HG03060 (cell line): ENCODE results near the gene MAP3K4.

Source experiments
- ATAC-seq: cut with Tn5 transposase; IDR thresholded peaks from one replicate; pipeline ENCODE4 v1.9.1; 2021; ENCODE audit warnings: low read depth, moderate number of reproducible peaks; ENCODE audit not compliant: unreplicated experiment

MAP3K4 gene

DNA sequence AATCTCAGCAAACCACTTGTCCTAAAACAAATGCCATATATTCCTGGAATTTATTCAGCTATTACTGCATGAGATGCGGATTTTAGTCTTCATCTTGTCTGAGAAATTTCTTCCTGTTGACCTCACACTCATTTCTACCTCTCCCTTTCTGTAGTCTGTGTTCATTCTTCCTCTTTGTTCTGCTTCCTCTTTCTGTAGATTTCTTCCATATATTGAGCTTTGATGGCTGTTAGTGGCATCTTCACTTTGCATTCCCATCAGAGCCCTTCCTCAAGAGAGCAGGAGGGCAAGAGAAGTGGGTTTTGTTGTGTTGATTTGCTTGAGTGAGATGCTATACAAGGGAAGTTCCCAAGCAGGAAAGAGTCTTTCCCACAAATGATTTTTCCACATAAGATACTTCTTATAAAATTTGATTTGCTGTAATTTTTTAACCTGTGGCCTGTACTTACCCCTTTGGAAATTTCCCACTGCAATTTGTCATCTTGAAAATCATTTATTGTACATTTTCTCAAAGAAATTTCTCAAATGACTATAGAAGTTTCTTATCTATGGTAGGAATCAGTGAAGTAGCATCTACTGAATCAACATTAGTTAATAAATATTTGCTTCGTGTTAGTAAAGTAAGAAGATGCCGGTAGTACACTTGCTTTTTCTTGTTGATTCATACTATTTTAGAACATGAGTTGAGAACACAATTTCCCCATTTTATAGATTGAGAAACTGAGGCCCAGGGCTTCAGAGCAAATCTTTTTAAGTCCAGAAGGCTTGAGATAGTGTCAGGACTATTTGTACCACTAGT, 43.8 kb downstream of the MAP3K4 start:
- no peak for ATAC-seq

DNA sequence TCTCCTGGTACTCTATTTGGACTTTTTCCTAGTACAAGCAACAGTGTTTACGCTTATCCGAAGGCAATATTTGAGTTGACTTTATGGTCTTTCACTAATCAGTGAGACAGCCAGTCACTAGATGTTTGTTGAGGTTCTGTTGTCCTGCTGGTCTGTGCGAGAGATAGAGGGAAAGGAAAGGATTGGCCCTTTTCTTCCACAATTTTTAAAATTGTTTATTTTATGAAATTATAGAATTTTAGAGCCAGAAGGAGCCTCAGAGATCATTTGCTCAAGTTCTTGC, 44.4 kb downstream of the MAP3K4 start:
- no peak for ATAC-seq

DNA sequence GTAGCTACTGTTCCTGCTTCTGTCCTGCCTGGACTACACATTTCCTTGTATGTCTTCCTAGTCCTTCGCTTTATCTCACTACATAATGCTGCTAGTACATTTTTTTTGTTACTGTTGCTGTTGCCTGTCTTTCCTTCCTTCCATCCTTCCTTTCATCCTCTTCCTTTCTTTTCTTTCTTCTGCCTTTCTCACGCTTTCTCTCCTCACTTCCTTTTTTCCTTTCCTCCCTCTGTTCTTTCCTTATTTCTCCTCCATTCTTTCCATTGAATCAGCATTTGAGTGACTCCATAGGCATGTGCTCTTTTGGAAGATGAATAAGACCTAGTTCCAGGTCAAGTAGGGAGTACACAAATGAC, 46.3 kb downstream of the MAP3K4 start:
- ATAC-seq = no peak

DNA sequence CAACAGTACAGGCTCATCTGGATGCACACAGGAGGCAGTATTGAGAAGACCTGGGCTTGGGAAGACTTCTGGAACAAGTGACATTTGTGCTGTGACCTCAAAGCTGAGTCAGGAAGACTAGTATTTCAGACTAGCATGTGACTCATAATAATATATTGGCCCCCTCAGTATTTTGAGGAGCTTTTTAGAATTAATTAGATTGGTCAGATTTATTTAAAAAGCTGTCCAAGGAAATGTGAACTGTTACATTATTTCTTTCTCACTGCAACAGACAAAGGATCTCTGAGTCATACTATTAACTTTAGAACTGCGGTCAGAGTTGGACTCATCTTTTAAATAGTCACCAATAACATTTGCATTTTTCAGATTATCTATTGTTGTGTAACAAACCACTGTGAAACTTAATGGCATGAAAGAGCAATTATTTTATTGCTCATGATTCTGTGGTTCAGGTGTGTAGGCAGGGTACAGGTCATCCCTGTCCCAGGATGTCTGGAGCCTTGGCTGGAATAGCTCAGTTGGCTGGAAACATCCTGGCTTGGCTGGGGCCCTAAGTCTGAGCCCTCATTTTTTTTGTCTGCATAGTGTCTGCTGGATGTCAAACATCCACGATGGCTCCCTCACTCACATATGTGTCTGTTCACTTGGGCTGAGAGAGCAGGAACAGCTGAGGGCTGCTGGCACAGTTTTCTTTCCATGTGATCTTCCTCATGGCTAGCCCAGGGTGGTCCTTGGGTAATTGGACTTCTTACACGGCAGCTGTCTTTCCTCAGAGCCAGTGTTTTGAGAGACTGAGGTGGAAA, 46.9 kb downstream of the MAP3K4 start:
- ATAC-seq = peak; percentile 93

DNA sequence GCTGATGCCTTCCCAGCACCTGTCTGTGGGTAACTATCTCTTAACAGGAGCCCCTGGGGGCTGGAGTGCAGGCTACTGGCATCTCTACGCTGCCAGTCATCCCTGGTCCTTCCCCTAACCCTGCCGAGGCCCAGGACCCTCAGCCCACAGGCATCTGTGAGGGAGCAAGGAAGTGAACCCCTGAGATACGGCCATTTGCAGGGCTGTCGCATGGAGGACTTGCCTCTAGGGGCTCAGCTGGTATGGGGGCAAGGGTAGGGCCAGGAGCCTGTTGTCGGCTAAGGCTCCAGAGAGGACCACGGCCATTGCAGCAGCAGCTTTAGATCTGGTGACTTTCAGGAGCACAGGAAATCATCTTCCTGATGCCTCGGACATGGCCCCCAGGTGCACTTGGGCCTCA, 49.7 kb downstream of the MAP3K4 start:
- no peak for ATAC-seq

DNA sequence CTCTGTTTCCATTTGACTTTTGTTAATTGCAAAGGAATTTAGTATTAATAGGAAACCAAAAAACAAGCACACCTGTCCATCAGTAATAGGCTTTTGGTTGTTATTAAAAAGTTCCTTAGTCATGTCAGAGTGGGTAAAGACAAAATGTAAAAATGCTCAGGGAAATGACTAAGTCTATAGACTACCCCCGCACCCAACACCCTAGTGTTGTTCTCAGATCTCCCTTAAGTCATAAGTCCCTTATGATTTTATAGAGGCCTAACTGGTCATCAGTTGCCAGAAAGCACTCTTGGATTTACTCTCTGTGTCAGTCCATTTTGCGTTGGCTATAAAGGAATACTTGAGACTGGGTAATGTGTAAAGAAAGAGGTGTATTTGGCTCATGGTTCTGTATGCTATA, 52.8 kb downstream of the MAP3K4 start:
- no peak for ATAC-seq

DNA sequence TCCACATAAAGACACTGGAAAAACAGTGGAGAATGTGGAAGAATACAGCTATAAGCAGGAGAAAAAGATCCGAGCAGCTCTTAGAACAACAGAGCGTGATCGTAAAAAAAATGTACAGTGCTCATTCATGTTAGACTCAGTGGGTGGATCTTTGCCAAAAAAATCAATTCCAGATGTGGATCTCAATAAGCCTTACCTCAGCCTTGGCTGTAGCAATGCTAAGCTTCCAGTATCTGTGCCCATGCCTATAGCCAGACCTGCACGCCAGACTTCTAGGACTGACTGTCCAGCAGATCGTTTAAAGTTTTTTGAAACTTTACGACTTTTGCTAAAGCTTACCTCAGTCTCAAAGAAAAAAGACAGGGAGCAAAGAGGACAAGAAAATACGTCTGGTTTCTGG, 57.1 kb downstream of the MAP3K4 start:
- no peak for ATAC-seq

DNA sequence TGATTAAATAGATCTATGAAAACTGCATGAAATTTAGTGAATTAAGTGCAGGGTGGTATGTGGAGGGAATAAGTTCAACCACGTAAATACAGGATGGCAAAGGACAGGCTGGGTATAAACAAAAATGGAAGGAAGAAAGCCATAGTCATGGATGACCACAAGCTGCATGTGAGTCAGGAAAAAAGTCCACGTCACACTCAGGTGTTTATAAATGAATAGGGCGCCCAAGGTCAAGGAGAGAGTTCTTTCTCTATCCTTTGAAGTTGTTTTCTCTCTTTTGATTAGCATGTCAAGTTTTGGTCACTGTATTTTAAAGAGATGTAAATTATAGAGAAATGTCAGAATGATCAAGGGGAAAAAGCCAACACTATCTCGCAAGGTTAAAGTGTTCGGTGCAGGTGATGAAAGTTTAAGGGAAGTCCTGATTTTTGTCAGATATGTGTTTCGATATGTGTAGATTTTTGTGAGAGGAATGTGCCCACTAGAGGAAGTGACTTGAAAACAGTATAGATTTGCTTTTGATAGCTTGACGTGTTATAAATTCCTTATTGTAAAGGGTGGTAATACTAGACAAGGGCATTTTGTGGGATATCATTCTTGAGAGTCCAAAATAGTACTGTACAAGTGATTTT, 58.7 kb downstream of the MAP3K4 start:
- peak; percentile 73 for ATAC-seq

DNA sequence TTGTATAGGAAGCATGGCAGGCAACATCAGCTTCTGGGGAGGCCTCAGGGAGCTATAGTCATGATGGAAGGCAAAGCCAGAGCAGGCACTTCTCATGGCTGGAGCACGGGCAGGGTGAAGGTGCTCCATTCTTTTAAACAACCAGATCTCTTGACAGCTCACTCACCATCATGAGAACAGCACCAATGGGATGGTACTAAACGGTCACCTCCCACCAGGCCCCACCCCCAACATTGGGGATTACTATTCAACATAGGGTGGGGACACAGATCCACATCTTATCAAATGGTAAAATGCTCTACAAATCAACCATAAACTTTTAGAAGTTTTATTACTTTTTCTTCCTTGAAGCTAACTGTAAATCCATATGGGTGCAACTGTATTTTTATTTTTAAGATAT, 61.5 kb downstream of the MAP3K4 start:
- no peak for ATAC-seq

DNA sequence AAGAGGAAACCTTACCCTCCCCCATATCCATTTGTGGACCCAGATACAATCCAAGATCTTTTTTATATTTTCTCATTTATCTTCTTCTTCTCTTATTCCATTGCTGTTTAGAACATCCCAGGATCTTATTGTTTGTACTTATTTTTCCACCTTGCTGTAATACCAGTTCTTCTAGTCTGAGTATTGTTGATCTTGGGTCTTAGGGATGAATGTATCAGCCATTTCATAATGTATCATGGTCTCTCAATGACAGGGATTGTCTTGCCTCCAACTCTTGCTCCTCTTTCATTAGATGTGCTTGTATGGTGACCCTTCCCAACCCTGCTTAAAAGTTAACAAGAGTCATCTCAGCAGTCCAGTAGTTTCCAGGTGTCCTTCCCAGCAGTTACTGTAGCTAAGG, 63.3 kb downstream of the MAP3K4 start:
- ATAC-seq = no peak

DNA sequence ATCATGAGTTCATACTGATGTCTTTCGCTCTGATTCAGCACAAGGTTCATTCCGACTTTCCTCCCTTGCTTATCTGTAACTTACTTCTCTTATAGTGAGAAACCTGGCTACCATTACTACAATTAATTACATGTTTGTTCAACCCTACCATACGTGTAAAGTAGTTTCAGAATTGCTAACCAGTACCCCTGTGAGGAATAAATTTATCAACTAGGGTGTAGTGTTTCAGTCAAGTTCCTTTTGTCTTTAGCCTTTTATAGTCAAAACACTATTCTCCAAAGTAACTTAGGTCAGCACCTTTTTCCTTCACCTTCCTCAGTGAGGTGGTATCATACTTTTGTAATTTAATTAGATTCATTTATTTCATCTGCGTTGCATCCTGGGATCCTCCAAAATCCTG, 64.9 kb downstream of the MAP3K4 start:
- peak; percentile 37 for ATAC-seq

DNA sequence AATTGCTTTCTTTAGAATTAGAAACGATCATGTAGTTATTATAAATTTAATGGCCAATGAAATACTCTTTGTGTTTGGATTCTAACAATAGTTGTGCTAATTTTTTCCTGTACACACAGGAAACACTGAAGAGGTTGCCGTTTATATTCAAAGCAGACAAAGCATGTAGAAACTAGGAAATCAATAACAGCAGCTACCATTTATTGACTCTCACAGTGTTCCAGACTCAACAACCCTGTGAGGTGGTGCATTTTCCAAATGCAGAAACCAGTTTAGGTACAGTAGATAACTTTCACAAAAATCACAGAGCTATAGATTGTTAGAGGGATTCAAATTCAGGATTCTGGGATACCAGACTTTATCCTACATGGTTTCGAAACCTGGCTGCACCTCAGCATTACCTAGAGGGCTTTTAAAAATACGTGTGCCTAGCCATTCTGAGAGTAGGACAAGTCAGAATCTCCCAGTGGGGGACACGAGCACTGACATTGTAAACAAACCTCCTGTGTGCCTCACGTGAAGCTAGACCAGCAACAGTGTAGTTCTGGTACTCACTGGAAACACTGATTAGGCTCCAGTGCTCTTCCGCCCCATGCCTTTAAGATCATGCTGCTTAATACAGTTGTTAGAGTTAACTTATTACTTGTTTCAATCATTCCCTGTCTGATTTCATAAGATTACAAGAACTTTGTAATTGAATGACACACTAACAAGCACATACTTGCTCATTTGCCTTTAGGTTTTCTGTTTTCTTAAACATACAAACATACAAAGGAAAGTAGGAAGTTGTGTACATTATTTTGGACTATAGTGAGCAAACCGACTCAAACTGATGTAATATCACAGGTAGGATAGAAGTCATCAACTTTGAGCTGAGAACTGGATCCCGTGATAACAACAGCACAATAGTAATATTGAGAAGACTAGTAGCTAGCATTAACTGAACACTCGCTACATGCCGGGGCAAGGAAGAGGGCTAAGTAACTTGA, 65.8 kb downstream of the MAP3K4 start:
- no peak for ATAC-seq

DNA sequence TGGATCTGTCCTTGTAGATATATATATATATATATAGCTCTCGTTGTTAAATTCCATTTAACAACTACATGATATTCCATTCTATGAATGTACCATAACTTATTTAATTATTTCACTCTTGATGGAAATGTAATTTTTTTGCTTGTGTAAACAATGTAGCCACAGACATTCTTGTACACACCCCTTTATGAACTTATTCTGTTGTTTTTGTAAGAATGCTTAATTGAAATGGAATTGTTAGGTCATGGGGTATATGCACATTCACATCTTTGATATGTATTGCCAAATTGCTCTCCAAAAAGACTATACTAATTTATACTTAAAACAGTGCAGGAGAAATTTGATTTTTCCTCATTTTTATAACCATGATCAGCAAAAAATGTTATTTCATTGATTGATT, 67.2 kb downstream of the MAP3K4 start:
- no peak for ATAC-seq

DNA sequence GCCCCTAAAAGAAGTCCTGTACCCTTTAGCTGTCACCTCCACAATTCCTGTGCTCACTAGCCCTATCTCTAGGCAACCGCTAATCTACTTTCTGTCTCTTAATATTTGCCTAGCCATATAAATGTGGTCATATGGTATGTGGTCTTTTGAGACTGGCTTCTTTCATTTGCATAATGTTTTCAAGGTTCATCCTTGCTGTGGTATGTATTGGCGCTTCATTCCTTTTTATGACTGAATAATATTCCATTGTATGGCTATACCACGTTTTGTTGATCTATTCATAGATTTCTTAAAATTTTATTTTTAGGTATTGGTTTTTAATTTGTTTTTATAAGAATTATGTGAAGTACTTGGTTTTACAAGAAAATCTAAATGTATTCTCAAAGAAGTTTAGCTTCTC, 70.0 kb downstream of the MAP3K4 start:
- ATAC-seq = no peak

DNA sequence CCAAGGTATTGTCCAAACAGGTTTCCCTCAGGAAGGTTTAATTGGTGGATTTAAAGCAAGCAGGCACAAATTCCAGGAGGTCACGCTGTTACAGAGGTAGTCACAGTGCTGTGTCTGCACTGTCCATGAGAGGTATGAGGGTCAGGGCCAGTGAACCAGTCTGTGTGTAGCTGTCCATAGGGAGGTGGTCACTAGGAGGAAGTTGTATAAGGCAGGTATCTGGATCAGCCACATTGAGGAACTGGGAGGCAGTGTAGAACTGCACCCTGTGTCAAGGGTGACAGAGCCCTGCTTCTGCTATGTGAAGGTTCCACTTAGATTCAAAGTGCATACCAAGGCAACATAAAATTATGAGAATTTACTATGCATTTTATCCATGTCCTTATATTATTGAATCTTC, 73.3 kb downstream of the MAP3K4 start:
- ATAC-seq = peak; percentile 48

DNA sequence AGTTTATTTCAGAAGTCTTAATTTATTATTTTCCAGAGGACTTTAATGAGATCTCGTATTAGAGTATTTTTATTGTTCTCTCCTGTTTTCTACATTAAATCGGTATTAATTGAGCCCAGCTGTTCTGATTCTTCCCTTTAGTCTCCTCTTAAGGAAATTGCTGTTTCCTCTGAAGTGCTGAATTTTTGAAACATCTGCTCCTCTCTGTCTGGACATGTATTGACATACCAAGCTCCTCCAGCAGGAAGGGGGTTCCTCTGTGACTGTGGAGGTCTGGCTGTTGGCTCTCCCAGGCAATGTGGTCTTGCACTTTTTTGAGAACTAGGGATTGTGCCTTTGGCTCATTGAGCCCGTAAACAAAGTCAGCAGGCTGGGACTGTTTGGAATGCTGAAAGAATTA, 74.9 kb downstream of the MAP3K4 start:
- no peak for ATAC-seq

DNA sequence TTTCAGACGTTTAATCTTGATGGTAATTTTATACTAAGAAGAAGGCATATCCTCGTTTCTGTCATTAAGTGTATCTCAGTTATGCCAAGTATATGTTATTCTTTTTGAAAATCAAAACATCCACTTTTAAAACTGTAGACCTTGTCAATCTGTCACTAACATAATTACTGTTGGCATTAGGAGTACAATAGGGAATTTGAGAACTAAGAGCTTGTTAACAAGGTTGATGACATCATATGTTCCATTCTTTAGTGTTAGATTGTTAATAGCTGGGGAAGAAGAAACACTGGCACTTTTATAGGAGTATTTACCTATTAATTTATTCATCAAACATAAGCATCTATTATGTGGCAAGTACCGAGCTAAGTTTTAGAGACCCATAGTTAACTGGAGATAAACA, 76.2 kb downstream of the MAP3K4 start:
- no peak for ATAC-seq

DNA sequence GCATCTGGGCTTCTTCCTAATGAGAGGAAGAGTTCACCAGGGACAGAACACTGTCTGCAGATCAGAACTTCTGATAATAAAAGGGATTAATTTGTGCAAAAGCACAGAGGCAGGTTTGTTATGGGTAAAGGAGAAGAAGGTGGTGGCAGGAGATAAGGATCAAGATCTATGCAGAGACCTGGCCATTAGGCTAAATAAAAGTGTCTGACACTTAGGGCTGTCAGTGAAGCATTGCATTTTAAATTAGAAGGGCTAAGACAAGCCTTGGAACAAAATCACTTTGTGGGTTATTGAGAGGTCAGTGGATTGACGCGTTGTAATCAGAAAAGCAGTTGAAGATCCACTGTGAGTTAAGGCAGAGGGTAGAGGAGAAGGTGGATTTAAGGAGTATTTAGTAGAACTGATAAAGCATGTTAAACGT, 76.8 kb downstream of the MAP3K4 start:
- no peak for ATAC-seq

DNA sequence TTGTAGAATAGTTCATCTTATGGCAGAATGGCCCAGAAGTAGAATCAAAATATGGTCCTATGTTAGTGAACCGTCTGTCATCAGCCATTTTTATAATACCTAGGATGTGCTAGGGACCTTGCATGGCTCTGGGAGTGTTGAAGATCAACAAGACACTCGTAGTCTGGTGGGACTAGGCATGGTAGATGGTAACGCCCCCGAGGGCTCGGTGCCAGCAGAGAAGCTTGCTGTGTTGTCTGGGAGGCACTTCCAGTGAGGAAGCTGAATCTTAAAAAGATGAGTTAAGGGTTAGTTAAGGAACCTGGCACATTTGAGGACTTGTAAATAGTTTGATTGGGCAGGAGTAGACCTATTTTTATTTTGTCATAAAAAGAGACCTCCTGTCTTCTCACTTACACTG, 82.4 kb downstream of the MAP3K4 start:
- no peak for ATAC-seq

DNA sequence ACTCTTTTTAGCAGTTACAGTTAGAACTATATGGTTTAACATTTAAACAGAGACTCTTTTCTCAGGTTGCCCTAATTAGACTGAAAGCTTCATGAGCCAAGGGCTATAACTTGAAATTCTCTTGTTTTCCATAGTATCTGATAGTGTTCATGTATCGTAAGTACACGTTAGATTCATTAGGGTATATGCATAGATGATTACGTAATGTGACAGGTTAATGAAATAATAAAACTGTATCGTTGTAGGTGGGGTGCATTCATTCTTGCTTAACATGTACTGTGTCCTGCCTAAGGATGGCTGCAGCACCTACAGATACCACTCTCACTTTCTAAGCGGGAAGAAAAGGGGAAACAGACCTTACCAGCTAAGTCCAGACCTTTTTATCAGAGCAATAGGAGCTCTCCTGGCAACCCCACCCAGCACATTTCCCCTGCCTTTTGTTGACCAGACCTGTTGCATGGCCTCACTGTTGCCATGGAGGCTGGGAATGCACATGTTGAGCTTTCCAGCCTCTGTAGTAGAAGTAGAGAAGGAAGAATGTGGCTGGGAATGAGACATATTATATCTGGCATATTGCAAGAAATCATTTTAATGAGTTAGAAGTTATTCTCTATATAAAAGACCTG, 83.0 kb downstream of the MAP3K4 start:
- ATAC-seq = no peak
